ENCODE data around the gene ITGAE. TPM values are rescaled to one million over a fixed set of nuclear protein-coding genes. Genes with fewer than 3 reads are reported as not detected.

The ITGAE gene
- total RNA-seq, 4 donors from 2014 or later, result 17.0 to 30.7 (median 22.2) TPM

DNA sequence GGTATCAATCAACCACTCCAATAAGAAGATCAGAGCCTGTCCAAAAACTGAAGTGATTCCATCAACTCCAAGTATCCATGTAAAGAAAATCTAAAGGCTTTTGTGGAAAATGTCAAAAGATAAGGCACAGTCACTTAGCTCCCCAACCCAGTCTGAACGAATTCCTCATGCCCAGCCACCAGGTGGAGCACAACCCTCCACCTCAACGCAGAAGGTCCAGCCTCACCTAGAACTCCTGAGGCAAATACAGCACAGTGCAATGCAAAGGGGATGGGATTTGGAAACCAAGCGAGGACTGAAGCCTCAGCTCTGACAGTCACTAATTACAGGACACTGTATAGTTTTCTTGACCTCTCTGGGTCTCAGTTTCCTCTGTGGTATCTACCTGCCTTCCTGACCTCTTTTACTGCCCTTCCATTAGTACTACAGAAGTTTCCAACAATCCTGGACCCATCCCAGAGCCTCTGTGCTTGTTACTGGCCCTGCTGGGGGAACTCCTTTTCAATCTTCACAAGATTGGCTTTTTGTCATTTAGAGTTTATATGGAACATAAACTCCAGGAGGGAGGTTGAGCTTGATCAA lies 43.0 kb upstream of the ITGAE start:
- no peak for DNase-seq (ENCODE audit: low spot score)
- TF ChIP-seq, protein P1, sequence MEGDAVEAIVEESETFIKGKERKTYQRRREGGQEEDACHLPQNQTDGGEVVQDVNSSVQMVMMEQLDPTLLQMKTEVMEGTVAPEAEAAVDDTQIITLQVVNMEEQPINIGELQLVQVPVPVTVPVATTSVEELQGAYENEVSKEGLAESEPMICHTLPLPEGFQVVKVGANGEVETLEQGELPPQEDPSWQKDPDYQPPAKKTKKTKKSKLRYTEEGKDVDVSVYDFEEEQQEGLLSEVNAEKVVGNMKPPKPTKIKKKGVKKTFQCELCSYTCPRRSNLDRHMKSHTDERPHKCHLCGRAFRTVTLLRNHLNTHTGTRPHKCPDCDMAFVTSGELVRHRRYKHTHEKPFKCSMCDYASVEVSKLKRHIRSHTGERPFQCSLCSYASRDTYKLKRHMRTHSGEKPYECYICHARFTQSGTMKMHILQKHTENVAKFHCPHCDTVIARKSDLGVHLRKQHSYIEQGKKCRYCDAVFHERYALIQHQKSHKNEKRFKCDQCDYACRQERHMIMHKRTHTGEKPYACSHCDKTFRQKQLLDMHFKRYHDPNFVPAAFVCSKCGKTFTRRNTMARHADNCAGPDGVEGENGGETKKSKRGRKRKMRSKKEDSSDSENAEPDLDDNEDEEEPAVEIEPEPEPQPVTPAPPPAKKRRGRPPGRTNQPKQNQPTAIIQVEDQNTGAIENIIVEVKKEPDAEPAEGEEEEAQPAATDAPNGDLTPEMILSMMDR (IDR thresholded peaks at IDR 0.05), result no peak
- ATAC-seq (ENCODE audit: low FRiP score), result no peak

DNA sequence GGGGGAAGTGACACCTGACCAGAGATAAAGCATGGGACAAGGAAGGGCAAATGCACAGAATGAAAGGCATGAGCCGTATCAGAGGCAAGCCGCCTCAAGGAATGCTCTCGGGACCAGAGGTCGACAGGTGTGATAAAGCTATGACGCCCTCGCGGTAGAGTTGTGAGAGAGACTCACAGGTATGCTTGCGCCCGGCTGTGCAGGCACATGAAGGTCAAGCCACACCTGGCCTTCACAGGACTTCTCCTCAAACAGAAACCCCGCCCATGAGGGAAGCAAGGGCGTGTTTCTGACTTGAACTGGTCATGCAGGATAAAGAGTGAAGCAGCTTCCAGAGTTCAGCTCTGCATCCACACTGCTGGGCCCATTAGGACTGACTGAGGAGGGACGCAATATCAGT lies 37.2 kb upstream of the ITGAE start:
- TF ChIP-seq, protein P1 (IDR thresholded peaks at IDR 0.05), result no peak
- ATAC-seq (ENCODE audit: low FRiP score) (no peak), DNase-seq (ENCODE audit: low spot score) (no peak)

DNA sequence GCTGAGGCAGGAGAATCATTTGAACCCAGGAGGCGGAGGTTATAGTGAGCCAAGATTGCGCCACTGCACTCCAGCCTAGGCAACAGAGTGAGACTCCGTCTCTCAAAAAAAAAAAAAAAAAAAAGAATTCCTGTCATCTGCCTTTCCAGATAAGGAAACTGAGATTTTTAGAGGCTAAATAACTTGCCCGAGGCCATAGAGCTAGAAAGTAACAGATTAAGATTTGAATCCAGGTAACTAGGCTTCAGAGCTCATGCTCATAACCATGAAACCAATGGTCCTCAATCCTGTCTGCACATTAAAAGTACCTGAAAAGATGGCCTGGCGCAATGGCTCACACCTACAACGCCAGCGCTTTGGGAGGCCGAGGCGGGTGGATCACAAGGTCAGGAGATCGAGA lies 35.6 kb upstream of the ITGAE start:
- ATAC-seq (ENCODE audit: low FRiP score), result no peak
- TF ChIP-seq, protein P1 (IDR thresholded peaks at IDR 0.05), result no peak
- DNase-seq (ENCODE audit: low spot score), result no peak

DNA sequence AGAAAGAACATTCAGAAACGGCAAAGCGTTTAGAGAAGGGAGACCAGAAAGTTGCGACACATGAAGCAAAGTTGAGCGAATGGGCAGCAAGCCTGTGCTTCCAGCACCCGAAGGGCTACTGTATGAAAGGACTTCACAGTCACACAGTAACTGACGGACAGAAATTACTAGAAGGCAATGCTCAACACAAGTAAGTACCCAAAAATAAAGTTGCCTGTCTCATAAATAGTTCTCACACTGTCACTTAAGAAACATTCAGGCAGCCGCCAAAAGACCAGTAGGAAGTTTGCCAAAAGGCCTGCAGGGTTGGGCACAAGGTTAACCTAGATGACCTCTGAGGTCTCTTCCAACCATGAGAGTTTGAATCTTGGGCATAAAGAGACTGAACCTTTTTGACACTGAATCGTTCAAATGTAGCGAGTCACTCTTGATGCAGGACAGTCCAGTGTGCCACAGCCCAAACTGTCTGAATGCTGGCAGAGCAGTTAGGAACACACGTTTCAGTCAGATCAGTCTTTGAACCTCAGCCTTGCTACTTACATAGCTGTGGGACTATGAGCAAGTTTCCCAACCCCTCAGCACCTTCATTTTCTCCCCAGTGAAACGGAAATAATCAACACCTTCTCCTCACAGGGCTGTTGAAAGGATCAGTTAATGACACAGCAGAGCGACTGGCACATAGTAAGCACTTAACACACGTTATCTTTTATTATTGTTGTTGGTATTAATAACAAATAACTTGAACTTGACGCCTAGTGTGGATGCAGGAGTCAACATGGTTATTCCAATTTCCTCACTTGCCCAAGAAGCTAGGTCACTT lies 34.6 kb upstream of the ITGAE start:
- ATAC-seq (ENCODE audit: low FRiP score) (no peak), DNase-seq (ENCODE audit: low spot score) (no peak)

DNA sequence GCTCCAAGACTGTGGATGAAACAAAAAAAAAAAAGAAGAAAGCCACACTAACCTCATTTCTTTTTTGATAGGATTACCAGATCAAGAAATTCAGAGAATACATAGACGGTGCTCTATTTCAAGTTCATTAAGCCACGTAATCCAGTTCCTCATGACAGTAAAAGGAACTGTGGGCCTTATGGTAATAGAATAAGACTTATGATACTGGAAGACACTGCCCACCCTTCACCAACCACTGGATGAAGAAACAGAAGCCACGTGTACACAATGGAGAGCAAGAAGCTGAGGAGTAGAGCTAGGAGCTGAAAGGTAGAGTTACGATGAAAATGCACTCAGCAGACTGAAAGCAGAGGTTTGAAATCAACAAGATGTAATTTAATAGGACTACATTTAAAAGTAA lies 33.8 kb upstream of the ITGAE start:
- no peak for DNase-seq (ENCODE audit: low spot score)
- no peak for ATAC-seq (ENCODE audit: low FRiP score)
- TF ChIP-seq, protein P1 (IDR thresholded peaks at IDR 0.05), result no peak

More for the DNA sequence above, 34.6 kb upstream of the ITGAE start:
- TF ChIP-seq, protein P1 (IDR thresholded peaks at IDR 0.05), result no peak

DNA sequence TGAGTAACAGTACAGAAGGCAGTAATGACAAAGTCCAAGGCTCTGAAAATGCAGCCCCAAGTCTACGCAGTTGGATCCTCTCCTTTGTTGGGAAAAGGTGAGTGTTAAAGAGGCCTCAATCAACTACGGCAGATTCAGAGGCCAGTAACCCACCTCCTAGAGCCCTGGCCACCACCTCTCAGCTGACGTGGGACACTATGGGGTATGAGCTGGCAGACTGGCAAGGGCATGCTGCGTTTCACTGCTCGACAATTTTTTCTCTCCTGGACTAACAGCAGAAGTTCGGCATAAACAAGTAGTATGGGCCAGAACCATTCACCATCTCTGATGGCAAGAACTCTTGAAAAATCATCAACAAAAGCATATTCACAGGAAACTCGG lies 27.9 kb upstream of the ITGAE start:
- TF ChIP-seq, protein P1 (IDR thresholded peaks at IDR 0.05), result no peak
- DNase-seq (ENCODE audit: low spot score), result no peak
- ATAC-seq (ENCODE audit: low FRiP score), result no peak

Measured in omental fat pad (tissue), 4 donors.